ENCODE data around the gene ZNF575. TPM values are rescaled to one million over a fixed set of nuclear protein-coding genes. Genes with fewer than 3 reads are reported as not detected.

Gene ZNF575
- total RNA-seq, 1 experiment from 2014 or later: 0.13 TPM

GRCh38 chr19:43562226-43562697 is 29.3 kb downstream of the ZNF575 start:
- ATAC-seq (no peak), DNase-seq (ENCODE audit: low spot score) (no peak)
- POLR2A ChIA-PET: no interaction called here
- CTCF ChIA-PET: interaction anchor here (0.7 kb wide), 1 partner anchor 1844 kb away, joined by 3 read pairs; no protein-coding TSS in a partner anchor
- no peaks in the 10 kb centered on the region for H3K27me3 Mint-ChIP-seq (ENCODE audit: low read depth)
- H3K27ac Mint-ChIP-seq: no peak overlapping the region
- peaks cover 6% of the 10 kb centered on the region; the same call in 1 of the 2 replicates for H3K36me3 Mint-ChIP-seq
- TF ChIP-seq KAT7 (CRISPR knock-in tag; IDR thresholded peaks at IDR 0.05; ENCODE audit: borderline replicate concordance): no peak
- TF ChIP-seq NR2C2 (CRISPR knock-in tag; IDR thresholded peaks at IDR 0.05): no peak
- TF ChIP-seq, protein P1, sequence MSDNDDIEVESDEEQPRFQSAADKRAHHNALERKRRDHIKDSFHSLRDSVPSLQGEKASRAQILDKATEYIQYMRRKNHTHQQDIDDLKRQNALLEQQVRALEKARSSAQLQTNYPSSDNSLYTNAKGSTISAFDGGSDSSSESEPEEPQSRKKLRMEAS (CRISPR knock-in tag; IDR thresholded peaks at IDR 0.05): no peak
- no peak for TF ChIP-seq ELF4 (CRISPR knock-in tag; IDR thresholded peaks at IDR 0.05; ENCODE audit: low read depth)
- no peak for TF ChIP-seq HMGA2 (CRISPR knock-in tag; IDR thresholded peaks at IDR 0.05)
- TF ChIP-seq IRF2 (CRISPR knock-in tag; IDR thresholded peaks at IDR 0.05; ENCODE audit: borderline replicate concordance, low read depth): no peak
- TF ChIP-seq ZNF425 (CRISPR knock-in tag; conservative IDR thresholded peaks at IDR 0.05): no peak
- TF ChIP-seq ZNF416 (CRISPR knock-in tag; IDR thresholded peaks at IDR 0.05): no peak
- TF ChIP-seq, protein P2, sequence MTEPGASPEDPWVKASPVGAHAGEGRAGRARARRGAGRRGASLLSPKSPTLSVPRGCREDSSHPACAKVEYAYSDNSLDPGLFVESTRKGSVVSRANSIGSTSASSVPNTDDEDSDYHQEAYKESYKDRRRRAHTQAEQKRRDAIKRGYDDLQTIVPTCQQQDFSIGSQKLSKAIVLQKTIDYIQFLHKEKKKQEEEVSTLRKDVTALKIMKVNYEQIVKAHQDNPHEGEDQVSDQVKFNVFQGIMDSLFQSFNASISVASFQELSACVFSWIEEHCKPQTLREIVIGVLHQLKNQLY (CRISPR knock-in tag; IDR thresholded peaks at IDR 0.05): no peak
- no peak for TF ChIP-seq NR3C1 (CRISPR knock-in tag; conservative IDR thresholded peaks at IDR 0.05; ENCODE audit: low read depth)
- TF ChIP-seq, protein P3, sequence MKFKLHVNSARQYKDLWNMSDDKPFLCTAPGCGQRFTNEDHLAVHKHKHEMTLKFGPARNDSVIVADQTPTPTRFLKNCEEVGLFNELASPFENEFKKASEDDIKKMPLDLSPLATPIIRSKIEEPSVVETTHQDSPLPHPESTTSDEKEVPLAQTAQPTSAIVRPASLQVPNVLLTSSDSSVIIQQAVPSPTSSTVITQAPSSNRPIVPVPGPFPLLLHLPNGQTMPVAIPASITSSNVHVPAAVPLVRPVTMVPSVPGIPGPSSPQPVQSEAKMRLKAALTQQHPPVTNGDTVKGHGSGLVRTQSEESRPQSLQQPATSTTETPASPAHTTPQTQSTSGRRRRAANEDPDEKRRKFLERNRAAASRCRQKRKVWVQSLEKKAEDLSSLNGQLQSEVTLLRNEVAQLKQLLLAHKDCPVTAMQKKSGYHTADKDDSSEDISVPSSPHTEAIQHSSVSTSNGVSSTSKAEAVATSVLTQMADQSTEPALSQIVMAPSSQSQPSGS (CRISPR knock-in tag; IDR thresholded peaks at IDR 0.05; ENCODE audit: borderline replicate concordance, low read depth): no peak
- no peak for TF ChIP-seq SMAD3 (CRISPR knock-in tag; IDR thresholded peaks at IDR 0.05; ENCODE audit: borderline replicate concordance)
- no peak for TF ChIP-seq TEAD4 (CRISPR knock-in tag; IDR thresholded peaks at IDR 0.05)
- no peak overlapping the region for H3K4me3 Mint-ChIP-seq
- no peaks in the 10 kb centered on the region for H3K9me3 Mint-ChIP-seq
- H3K4me1 Mint-ChIP-seq: no peaks in the 10 kb centered on the region

GRCh38 chr19:43562698-43563241 is 29.8 kb downstream of the ZNF575 start:
- ATAC-seq (no peak), DNase-seq (ENCODE audit: low spot score) (no peak)
- Mint-ChIP-seq H3K4me3 (no peak overlapping the region), H3K9me3 (no peaks in the 10 kb centered on the region), H3K27ac (no peak overlapping the region), H3K36me3 (peaks cover 6% of the 10 kb centered on the region; the same call in 1 of the 2 replicates), H3K27me3 (ENCODE audit: low read depth) (no peaks in the 10 kb centered on the region), H3K4me1 (no peaks in the 10 kb centered on the region)
- TF ChIP-seq HMGA2 (CRISPR knock-in tag; IDR thresholded peaks at IDR 0.05): no peak
- no peak for TF ChIP-seq FOXJ3 (CRISPR knock-in tag; IDR thresholded peaks at IDR 0.05; ENCODE audit: borderline replicate concordance)
- TF ChIP-seq FOXK1 (CRISPR knock-in tag; IDR thresholded peaks at IDR 0.05): no peak
- TF ChIP-seq CREB1 (CRISPR knock-in tag; IDR thresholded peaks at IDR 0.05): no peak
- TF ChIP-seq ZSCAN18 (CRISPR knock-in tag; IDR thresholded peaks at IDR 0.05): no peak
- TF ChIP-seq E2F5 (CRISPR knock-in tag; IDR thresholded peaks at IDR 0.05): no peak
- TF ChIP-seq ZNF281 (CRISPR knock-in tag; IDR thresholded peaks at IDR 0.05): no peak
- CTCF ChIA-PET: interaction anchor here (1.2 to 3.4 kb wide), 2 partner anchors 8 to 32 kb away, joined by 4 to 20 read pairs; no protein-coding TSS in a partner anchor
- POLR2A ChIA-PET: no interaction called here

Measured in WTC11 (cell line).